OCI-LY3 (cell line): Measurements from ENCODE around the gene JMJD7.

ENCODE experiments used
- EZH2phosphoT487 ChIP-seq: fragments of 200-600 bp; shearing (Covaris generic); IDR thresholded peaks from 2 replicates; pipeline ENCODE4 v1.6.1; 2018; ENCODE audit warnings: antibody characterized with exemption, mixed run types, low read depth
- TF ChIP-seq, protein P1 (sequence below): fragments of 200-600, 300-600 bp; sonication (generic); IDR thresholded peaks from 2 replicates; pipeline ENCODE4 v1.5.1; 2014; ENCODE audit warnings: antibody characterized with exemption, low read length, low read depth

DNA sequence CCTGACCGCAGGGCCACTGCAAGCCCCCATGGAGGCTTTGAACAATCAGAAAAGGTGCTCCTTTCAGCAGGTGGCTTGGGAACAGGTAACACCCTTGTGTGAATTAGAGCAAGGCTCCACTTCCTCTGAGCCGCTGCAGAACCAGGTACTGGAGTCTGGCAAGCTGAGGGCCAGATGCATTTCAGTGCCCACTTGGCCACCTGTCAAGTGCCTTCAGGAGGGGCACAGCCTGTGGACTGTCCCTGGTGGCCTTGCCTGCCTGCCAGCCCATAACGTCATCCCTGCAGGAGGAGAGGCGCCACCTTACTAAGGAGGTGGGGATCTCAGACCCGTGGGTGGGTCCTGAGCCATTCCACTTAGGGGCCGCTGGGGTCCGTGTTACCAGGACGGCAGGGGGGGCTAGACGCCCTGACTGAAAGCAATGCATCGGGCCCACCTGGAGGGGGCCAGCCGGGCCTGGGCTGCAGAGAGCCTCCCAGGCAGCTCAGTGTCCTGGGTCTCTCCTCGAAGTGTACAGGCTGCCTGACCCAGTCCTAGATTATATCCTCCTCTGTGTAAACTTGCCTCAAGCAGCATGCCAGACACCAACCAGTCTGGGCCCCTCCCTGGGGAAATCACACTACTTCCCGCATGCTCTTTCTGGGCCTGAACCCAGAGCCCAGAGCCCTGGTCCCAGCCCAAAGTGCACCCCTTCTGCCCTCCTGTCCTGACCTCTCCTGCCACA lies 49.9 kb downstream of the JMJD7 start:
- TF ChIP-seq, protein P1, sequence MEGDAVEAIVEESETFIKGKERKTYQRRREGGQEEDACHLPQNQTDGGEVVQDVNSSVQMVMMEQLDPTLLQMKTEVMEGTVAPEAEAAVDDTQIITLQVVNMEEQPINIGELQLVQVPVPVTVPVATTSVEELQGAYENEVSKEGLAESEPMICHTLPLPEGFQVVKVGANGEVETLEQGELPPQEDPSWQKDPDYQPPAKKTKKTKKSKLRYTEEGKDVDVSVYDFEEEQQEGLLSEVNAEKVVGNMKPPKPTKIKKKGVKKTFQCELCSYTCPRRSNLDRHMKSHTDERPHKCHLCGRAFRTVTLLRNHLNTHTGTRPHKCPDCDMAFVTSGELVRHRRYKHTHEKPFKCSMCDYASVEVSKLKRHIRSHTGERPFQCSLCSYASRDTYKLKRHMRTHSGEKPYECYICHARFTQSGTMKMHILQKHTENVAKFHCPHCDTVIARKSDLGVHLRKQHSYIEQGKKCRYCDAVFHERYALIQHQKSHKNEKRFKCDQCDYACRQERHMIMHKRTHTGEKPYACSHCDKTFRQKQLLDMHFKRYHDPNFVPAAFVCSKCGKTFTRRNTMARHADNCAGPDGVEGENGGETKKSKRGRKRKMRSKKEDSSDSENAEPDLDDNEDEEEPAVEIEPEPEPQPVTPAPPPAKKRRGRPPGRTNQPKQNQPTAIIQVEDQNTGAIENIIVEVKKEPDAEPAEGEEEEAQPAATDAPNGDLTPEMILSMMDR, result no peak
- no peak for TF ChIP-seq EZH2phosphoT487
